GM10847 (cell line): ENCODE results near the gene IGF1R.

Experiments
- POLR2A ChIP-seq: IDR thresholded peaks from 2 replicates; pipeline ENCODE4 v1.6.1; 2011; ENCODE audit not compliant: insufficient read length; ENCODE audit errors: extremely low read depth

IGF1R gene

GRCh38 chr15:98807262-98807661 lies 158.9 kb downstream of the IGF1R start:
- no peak for TF ChIP-seq POLR2A

GRCh38 chr15:98809273-98809672 lies 160.9 kb downstream of the IGF1R start:
- no peak for TF ChIP-seq POLR2A

DNA sequence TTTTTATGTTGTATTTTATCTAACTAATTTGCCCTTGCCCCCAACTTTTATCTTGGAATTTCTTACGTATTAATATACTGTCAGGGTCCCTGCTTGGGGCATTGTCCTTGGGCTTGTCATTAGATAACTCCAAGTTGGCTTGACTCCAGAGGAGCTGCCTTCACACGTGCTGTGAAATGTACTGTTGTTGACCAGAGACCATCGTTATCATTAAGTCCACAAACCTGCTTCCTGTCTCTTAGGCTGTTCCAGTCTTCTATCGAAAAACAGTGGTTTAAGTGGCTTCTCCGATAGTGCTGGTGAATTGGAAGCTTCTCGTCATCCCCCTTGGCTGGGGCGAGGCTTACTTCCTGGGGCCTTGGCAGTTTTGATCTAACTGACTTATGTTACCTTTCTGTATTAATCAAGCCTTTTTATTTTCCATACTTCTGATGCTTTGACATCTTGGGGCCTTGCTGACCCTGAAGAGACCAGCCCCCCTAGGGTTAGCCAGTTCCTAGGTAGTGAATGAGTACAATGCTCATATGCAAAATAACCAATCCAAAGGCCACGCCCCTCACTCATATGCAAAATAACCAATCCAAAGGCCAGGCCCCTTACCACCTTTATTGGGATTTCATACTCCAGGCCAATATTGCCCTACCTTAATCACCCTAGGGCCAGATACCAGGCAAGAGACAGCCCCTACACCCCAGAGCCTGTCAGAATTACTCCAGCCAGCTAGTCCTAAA lies 164.5 kb downstream of the IGF1R start:
- no peak for TF ChIP-seq POLR2A

- TF ChIP-seq POLR2A = no peak
These were observed 165.6 kb downstream of the IGF1R start for GRCh38 chr15:98813951-98814350.

DNA sequence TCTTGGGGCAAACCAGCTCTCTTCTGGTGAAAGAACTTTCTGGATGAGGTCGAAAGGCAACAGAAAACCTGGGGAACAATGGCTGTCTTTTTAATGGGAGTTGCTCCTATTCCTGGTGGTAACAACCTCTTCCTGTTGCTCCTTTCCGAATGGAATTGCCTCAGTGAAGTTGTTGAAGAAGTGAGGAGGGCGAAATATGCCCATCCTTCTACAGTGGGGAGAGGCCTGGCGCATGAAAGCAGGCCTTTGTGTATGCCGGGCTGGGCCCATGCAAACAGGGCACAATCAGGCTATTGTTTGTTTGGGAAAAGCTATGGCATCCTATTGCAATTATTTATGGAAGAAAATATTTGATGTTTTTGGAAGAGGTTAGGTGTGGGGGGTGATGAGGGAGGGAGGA lies 166.9 kb downstream of the IGF1R start:
- no peak for TF ChIP-seq POLR2A

DNA sequence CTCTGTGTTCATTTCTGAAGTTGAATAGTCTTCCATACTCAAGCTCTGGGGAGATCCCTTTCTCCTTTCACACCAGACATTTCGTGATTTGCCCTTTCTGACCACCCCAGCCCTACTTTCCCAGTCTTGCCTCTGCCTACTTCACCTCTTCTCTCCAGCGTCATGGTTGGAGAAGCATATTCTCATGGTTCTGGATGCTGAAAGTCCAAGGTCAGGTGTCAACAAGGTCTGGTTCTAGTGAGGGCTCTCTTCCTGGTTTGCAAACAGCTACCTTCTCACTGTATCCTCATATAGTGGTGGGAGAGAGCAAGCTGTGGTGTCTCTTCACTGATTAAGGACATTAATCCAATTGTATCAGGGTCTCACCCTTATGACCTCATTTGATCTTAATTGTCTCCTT lies 169.4 kb downstream of the IGF1R start:
- no peak for TF ChIP-seq POLR2A

DNA sequence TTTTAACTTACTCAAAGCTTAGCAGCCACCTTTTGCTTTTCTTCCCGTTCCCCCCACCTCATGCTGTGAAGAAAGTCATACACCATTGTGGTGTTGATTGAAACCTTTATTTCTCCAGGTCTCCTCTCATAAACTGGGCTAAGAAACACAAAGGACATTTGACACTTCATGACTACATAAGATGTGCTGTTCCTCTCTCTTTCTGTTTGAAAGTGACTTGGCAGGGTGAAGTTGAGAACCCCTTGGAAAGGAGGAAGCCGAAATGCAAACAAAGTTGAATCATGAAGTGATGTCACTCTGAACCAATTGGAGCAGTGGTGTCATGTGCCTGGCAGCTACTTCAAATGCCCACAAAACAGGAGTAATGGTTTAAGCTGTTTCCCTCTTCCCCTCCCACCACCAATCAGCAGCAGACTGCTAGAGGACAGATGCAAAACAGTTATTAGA lies 174.7 kb downstream of the IGF1R start:
- TF ChIP-seq POLR2A = no peak

DNA sequence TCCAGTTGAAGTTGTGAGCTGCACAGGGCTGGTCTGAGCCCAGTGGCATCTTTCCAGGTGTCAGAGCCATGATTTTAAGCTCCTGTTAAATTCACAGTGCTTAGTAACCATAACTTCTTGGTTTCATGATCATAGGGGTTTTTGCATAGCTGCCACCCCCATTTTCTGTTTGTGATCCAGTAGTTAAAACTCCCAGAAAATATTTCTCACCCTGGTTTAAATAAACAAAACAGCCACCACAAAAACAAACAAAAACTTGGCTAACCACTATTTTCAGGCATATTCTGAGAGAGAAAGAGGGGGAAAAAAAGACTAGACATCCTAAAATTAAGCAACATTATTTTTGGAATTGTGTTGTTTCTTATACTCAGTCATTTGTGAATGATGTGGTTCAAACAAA lies 175.3 kb downstream of the IGF1R start:
- TF ChIP-seq POLR2A = no peak

DNA sequence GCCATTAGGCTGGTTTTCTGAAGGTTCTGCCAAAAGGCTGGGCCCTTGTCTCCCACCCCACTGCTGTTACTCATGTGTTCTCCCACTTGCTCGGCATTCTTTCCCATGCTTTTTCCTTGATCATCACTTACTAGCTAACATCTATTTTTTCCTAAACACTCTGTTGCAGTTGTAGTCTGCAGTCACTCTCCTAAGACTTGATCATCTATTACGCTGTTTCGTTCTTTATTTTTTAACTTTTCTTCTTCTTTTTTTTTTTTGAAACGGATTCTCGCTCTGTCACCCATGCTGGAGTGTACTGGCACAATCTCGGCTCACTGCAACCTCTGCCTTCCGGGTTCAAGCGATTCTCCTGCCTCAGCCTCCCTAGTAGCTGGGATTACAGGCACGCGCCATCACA lies 176.3 kb downstream of the IGF1R start:
- TF ChIP-seq POLR2A = no peak

GRCh38 chr15:98826658-98827057 lies 178.3 kb downstream of the IGF1R start:
- TF ChIP-seq POLR2A = no peak

DNA sequence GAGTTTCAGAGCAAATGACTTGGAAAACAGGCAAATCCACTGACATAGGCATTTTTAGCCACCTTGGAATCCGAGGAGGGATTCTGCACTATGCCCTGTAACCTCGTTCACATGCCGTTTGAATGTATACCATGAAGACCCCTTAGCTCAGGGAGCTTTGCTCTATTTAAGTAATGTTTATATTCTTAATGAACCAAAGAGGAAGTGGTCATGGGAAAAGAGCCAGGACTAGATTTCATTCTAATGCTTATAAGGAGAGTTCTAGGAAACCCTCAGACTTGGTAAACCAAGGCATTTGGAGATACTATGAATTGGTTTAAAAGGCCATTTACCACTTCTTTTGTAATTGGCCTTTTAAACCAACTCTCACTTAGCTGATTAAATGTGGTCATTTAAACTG lies 178.9 kb downstream of the IGF1R start:
- no peak for TF ChIP-seq POLR2A

DNA sequence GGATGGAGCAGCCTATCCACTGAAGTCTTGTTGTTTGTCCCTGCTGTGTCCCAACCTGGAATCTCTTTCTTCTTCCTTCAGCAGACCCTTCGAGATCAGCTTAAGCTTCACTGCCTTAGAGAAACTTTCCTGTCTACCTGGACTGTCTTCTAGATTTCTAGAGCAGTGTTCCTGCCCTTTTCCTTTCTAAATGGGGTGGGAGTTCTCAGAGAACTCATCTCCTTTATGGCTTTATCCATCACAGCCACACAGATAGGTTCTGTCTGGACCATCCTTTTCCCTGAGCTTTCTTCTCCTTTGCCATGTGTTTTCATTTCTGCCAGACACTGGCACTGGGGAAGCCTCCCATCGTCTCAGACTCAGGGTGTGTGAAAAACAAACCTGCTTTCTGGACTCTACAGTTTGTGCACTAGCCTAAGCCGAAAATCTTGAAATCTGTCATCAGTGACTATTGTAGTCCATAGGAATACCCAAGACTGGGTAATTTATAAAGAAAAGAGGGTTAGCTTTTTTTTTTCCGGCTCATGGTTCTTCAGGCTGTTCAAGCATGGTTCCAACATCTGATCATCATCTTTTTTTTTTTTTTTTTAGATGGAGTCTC lies 181.8 kb downstream of the IGF1R start:
- no peak for TF ChIP-seq POLR2A

DNA sequence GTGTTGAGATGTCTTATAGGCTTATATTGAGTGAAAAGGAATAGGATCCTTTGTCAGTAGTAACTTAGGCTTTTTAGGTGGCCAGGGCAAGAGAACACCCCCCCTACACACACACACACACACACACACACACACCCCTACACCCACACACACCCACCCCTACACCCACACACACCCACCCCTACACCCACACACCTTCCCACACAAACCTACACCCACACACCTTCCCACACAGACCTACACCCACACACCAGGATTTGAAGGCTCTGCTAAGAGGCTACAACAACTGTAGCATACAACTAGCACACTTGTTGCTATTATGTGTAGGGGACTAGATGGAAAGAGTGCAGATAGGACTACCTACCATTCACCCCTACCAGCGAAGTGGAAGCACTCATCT lies 186.6 kb downstream of the IGF1R start:
- no peak for TF ChIP-seq POLR2A

DNA sequence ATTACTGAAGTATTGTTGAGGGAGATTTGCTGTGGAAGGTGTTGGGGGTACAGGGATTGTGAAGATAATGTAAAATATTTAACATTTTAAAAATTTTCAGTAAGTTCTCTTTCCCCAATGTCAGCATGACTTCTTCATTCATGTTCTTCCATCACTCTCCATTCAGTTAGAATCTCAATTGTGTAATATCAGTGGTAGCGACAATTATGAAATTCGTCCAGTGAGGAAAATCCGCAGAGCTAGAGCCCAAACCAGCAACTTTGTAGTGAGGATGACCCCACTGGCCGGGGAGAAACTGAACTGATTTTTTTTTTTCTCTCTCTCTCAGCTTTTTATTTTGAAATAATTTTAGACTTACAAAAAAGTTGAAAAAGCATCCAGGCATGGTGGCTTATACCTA lies 187.5 kb downstream of the IGF1R start:
- TF ChIP-seq POLR2A = no peak

- no peak for TF ChIP-seq POLR2A
These were observed 190.3 kb downstream of the IGF1R start for GRCh38 chr15:98838387-98839259.

GRCh38 chr15:98840053-98840452 lies 191.7 kb downstream of the IGF1R start:
- no peak for TF ChIP-seq POLR2A

DNA sequence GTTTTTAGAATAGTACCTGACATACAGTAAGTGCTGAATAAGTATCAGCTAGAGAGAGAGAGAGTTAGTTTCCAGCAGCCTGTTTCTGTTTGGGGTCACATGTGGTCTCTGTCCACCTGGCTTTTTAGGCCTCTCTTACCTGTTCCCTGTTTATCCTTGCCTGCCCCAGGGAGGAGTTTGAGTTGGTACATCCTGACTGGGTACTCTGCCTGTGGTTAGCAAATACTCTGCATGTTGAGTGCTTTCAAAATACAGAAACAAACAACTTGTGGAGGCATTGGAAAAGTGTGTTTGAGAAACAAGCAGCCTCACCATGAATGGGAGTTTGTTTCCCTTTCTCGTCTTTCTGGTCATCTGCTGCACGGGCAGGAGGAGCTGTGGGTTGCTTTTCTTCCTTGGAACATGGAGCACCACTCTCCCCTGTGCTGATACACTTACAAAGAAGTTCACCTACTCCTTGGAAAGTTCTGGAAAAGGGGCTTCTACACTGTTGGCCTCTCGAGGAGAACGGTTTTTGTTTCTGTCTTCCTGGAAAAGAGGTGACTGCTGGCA lies 193.2 kb downstream of the IGF1R start:
- no peak for TF ChIP-seq POLR2A
